Breast epithelium (tissue), 3 donors: ENCODE data around the gene GPR31.

Experiments
- POLR2AphosphoS5 ChIP-seq, 3 donors: sonication (generic); formaldehyde crosslinking; IDR thresholded peaks; one replicate each; pipeline ENCODE4 v1.6.1; 2017; ENCODE audit warnings: antibody characterized with exemption in 3 of 3
- TF ChIP-seq, protein P1 (sequence below), 3 donors: fragments of 450-650 bp; IDR thresholded peaks; one replicate each; pipeline ENCODE4 v1.5.1; 2016 to 2017; ENCODE audit warnings: antibody characterized with exemption in 3 of 3, mild to moderate bottlenecking in 3 of 3, moderate library complexity in 3 of 3

GRCh38 chr6:167163476-167164011, 5.8 kb upstream of the GPR31 start:
- TF ChIP-seq, protein P1, sequence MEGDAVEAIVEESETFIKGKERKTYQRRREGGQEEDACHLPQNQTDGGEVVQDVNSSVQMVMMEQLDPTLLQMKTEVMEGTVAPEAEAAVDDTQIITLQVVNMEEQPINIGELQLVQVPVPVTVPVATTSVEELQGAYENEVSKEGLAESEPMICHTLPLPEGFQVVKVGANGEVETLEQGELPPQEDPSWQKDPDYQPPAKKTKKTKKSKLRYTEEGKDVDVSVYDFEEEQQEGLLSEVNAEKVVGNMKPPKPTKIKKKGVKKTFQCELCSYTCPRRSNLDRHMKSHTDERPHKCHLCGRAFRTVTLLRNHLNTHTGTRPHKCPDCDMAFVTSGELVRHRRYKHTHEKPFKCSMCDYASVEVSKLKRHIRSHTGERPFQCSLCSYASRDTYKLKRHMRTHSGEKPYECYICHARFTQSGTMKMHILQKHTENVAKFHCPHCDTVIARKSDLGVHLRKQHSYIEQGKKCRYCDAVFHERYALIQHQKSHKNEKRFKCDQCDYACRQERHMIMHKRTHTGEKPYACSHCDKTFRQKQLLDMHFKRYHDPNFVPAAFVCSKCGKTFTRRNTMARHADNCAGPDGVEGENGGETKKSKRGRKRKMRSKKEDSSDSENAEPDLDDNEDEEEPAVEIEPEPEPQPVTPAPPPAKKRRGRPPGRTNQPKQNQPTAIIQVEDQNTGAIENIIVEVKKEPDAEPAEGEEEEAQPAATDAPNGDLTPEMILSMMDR (IDR thresholded peaks at IDR 0.05), result no peak
- no peak for TF ChIP-seq POLR2AphosphoS5 (IDR thresholded peaks at IDR 0.05)
